ENCODE results near the gene PINLYP. TPM values are rescaled to one million over a fixed set of nuclear protein-coding genes. Genes with fewer than 3 reads are reported as not detected.

Gene PINLYP
- total and polyA plus RNA-seq, 2 of the 13 experiments (the other 11 are each of a cell fraction or from before 2014, with no cell fraction given) = 0.21 to 0.24 TPM

DNA sequence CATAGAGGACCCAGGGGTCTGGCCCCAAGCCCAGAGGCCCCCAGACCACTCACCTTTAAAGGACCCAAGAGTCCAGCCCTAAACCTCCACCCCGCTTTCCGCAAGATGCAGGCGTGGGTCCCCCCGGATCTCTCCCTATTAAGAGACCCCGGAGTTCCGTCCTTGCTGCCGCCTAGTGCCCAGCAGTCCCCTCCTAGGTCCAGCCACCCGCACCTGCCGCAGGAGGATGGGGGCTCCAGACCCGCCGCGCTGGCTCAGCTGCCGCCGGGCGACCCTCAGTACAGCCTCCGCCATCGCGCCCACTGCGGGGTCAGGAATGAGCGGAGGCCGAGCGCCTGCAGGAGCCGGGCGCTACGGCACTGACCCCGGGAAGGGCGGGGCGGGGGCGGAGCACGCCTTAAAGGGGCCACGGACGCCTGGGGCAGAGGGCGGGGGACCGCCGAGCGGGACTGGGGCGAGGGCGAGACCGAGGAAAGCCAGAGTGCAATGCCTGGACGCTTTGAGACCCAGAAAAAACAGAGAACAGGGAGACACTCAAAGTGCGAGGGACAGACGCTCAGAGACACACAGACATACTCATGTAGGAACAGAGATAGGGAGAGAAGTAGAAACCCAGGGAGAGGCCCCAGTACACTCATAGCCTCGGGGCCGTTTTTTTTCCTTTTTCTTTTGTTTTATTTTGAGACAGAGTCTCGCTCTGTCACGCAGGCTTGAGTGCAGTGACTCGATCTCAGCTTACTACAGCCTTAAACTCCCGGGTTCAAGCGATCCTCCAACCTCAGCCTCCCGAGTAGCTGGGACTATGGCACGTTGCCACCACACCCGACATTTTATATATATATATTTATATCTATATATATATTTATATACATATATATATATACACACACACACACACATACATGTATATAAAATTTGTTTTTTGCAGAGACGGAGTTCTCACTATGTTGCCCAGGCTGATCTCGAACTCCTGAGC is 48.4 kb upstream of the PINLYP start, which contains the start of gene ETHE1 (continued):
- TF ChIP-seq CCAR2 (optimal IDR thresholded peaks at IDR 0.05; ENCODE audit: low read depth, low read length) (no peak), HNRNPUL1 (IDR thresholded peaks at IDR 0.05; ENCODE audit: low read depth, low read length) (no peak), KDM1A (CRISPR knock-in tag; IDR thresholded peaks at IDR 0.05) (no peak), IKZF1 (IDR thresholded peaks at IDR 0.05) (no peak), EHMT2 (IDR thresholded peaks at IDR 0.05; ENCODE audit: borderline replicate concordance, low read depth, low read length) (no peak), ZNF382 (CRISPR knock-in tag; IDR thresholded peaks at IDR 0.05; ENCODE audit: borderline replicate concordance) (no peak), SRSF1 (optimal IDR thresholded peaks at IDR 0.05; ENCODE audit: low read depth, low read length) (no peak), ZNF619 (CRISPR knock-in tag; IDR thresholded peaks at IDR 0.05) (no peak), PCBP2 (optimal IDR thresholded peaks at IDR 0.05; ENCODE audit: low read depth, low read length, poor library complexity, severe bottlenecking) (no peak), ZNF12 (CRISPR knock-in tag; IDR thresholded peaks at IDR 0.05) (no peak), SALL1 (CRISPR knock-in tag; IDR thresholded peaks at IDR 0.05) (peak; percentile 77), ZNF556 (CRISPR knock-in tag; IDR thresholded peaks at IDR 0.05; ENCODE audit: borderline replicate concordance) (0 out of 2 replicates have a peak, but pooled peaks have one; percentile 52), FOXA3 (CRISPR knock-in tag; IDR thresholded peaks at IDR 0.05) (0 out of 2 replicates have a peak, but pooled peaks have one; percentile 12), ZNF747 (CRISPR knock-in tag; IDR thresholded peaks at IDR 0.05; ENCODE audit: borderline replicate concordance) (no peak), PHF8 (CRISPR knock-in tag; IDR thresholded peaks at IDR 0.05) (peak; percentile 91), HOXA5 (CRISPR knock-in tag; IDR thresholded peaks at IDR 0.05) (peak; percentile 77; the same call in 1 of the 2 replicates)
- TF ChIP-seq, protein P1, sequence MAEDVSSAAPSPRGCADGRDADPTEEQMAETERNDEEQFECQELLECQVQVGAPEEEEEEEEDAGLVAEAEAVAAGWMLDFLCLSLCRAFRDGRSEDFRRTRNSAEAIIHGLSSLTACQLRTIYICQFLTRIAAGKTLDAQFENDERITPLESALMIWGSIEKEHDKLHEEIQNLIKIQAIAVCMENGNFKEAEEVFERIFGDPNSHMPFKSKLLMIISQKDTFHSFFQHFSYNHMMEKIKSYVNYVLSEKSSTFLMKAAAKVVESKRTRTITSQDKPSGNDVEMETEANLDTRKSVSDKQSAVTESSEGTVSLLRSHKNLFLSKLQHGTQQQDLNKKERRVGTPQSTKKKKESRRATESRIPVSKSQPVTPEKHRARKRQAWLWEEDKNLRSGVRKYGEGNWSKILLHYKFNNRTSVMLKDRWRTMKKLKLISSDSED (CRISPR knock-in tag; IDR thresholded peaks at IDR 0.05) = 0 out of 2 replicates have a peak, but pooled peaks have one; percentile 27
- TF ChIP-seq, protein P2, sequence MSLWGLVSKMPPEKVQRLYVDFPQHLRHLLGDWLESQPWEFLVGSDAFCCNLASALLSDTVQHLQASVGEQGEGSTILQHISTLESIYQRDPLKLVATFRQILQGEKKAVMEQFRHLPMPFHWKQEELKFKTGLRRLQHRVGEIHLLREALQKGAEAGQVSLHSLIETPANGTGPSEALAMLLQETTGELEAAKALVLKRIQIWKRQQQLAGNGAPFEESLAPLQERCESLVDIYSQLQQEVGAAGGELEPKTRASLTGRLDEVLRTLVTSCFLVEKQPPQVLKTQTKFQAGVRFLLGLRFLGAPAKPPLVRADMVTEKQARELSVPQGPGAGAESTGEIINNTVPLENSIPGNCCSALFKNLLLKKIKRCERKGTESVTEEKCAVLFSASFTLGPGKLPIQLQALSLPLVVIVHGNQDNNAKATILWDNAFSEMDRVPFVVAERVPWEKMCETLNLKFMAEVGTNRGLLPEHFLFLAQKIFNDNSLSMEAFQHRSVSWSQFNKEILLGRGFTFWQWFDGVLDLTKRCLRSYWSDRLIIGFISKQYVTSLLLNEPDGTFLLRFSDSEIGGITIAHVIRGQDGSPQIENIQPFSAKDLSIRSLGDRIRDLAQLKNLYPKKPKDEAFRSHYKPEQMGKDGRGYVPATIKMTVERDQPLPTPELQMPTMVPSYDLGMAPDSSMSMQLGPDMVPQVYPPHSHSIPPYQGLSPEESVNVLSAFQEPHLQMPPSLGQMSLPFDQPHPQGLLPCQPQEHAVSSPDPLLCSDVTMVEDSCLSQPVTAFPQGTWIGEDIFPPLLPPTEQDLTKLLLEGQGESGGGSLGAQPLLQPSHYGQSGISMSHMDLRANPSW (CRISPR knock-in tag; IDR thresholded peaks at IDR 0.05; ENCODE audit: borderline replicate concordance) = no peak
- TF ChIP-seq, protein P3, sequence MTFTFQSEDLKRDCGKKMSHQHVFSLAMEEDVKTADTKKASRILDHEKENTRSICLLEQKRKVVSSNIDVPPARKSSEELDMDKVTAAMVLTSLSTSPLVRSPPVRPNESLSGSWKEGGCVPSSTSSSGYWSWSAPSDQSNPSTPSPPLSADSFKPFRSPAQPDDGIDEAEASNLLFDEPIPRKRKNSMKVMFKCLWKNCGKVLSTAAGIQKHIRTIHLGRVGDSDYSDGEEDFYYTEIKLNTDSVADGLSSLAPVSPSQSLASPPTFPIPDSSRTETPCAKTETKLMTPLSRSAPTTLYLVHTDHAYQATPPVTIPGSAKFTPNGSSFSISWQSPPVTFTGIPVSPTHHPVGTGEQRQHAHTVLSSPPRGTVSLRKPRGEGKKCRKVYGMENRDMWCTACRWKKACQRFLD (CRISPR knock-in tag; IDR thresholded peaks at IDR 0.05; ENCODE audit: borderline replicate concordance) = no peak
- TF ChIP-seq, protein P4, sequence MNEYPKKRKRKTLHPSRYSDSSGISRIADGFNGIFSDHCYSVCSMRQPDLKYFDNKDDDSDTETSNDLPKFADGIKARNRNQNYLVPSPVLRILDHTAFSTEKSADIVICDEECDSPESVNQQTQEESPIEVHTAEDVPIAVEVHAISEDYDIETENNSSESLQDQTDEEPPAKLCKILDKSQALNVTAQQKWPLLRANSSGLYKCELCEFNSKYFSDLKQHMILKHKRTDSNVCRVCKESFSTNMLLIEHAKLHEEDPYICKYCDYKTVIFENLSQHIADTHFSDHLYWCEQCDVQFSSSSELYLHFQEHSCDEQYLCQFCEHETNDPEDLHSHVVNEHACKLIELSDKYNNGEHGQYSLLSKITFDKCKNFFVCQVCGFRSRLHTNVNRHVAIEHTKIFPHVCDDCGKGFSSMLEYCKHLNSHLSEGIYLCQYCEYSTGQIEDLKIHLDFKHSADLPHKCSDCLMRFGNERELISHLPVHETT (CRISPR knock-in tag; conservative IDR thresholded peaks at IDR 0.05) = no peak
- TF ChIP-seq, protein P5, sequence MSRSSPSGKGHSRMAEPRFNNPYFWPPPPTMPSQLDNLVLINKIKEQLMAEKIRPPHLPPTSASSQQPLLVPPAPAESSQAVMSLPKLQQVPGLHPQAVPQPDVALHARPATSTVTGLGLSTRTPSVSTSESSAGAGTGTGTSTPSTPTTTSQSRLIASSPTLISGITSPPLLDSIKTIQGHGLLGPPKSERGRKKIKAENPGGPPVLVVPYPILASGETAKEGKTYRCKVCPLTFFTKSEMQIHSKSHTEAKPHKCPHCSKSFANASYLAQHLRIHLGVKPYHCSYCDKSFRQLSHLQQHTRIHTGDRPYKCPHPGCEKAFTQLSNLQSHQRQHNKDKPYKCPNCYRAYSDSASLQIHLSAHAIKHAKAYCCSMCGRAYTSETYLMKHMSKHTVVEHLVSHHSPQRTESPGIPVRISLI (CRISPR knock-in tag; IDR thresholded peaks at IDR 0.05; ENCODE audit: borderline replicate concordance) = no peak

All from HepG2 (cell line).